Endothelial cell of umbilical vein (primary cell): Measurements from ENCODE around the gene BCAP31.

Source experiments
- POLR2A ChIP-seq: IDR thresholded peaks from 2 replicates; pipeline ENCODE4 v1.6.1; 2012; ENCODE audit warnings: low read depth, mild to moderate bottlenecking, control low read depth, low read length
- TF ChIP-seq, protein P1 (sequence below), 2 donors: IDR thresholded peaks; 1 replicate in 1 of 2; 2 replicates in 1 of 2; pipeline ENCODE4 v1.5.1; 2011; ENCODE audit warnings: low read length in 2 of 2, mild to moderate bottlenecking in 2 of 2, moderate library complexity in 2 of 2, control low read depth in 1 of 2, inconsistent platforms in 1 of 2, low read depth in 1 of 2; ENCODE audit not compliant: insufficient read depth in 1 of 2; ENCODE audit errors: extremely low read depth in 1 of 2

DNA sequence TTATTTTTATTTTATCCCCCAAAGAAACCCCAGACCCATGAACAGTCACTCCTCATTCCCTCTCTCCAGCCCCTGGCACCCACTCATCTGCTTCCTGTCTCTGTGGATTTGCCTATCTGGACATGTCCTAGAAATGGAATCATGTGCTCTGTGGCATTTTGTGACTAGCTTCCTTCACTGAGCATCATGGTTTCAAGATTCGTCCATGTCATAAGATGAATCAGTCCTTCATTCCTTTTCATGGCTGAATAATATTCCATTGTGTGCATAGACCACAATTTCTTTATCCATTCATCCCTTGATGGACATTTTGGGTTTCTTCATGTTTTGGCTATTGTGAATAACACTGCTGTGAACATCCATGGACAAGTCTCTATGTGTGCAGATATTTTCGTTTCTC, 10.7 kb upstream of the BCAP31 start:
- TF ChIP-seq POLR2A = no peak
- TF ChIP-seq, protein P1, sequence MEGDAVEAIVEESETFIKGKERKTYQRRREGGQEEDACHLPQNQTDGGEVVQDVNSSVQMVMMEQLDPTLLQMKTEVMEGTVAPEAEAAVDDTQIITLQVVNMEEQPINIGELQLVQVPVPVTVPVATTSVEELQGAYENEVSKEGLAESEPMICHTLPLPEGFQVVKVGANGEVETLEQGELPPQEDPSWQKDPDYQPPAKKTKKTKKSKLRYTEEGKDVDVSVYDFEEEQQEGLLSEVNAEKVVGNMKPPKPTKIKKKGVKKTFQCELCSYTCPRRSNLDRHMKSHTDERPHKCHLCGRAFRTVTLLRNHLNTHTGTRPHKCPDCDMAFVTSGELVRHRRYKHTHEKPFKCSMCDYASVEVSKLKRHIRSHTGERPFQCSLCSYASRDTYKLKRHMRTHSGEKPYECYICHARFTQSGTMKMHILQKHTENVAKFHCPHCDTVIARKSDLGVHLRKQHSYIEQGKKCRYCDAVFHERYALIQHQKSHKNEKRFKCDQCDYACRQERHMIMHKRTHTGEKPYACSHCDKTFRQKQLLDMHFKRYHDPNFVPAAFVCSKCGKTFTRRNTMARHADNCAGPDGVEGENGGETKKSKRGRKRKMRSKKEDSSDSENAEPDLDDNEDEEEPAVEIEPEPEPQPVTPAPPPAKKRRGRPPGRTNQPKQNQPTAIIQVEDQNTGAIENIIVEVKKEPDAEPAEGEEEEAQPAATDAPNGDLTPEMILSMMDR (IDR thresholded peaks at IDR 0.05; ENCODE audit: extremely low read depth in 1 of 2, insufficient read depth in 1 of 2, low read depth in 1 of 2, low read length in 2 of 2) = no peak
